Activated CD4-positive, CD25-positive, alpha-beta regulatory T cell (primary cell): ENCODE data around the gene CACNG3.
"Not testable (repeated sequence)": the region's sequence is repeated elsewhere in the genome, so short reads cannot be mapped to it uniquely, and the experiment has no call there.

Source experiments
- DNase-seq, 4 experiments: peaks; one replicate each; lab custom pipeline; 2025; lab: John Stamatoyannopoulos, UW

Gene CACNG3

DNA sequence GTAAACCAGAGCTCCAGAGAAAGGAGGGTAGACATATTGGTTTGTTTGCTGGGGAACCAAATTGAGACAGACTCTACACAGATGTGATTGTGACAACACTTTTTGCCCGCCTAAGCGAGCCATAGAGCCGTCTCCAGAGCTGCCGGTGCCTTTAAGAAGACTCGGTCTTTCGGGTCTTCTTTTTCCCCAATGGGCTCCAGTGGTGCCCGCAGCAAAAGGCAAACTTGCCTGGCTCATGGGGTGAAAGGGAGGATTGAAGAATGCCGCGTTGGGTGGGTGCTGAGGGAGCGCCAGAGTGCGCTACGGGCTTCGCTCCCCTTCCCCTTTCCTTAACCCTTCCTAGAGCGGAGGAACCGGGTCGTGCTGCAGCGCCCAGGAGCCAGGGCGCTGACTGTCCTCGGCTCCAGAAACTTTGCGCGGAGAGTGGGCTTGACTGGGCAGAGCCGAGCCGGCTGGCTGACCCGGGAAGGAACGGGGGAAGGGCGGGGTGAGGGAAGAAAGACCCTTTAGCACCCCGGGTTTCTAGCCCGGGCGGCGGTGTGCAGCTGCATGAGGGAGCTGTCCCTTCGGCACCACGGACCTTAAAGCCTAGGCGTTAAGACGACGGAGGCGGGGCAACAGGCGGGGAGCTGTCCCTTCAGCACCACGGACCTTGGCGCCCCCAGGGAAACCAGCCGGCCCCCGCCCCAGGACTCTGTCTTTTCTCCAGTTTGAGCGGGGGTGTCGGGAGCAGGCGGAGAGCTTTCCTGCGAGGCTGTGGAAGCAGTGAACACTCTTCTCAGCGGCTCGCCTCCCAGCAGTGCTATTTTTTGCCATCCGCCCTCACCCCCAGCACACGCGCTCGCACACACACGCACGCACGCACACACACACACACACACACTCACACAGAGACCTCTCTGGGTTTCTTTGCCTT is at the start of gene CACNG3:
Gene CACNG3, plus strand, starts transcription at position 880 of the 916 bp plus-strand sequence. CDS start 420 bp downstream, outside the sequence.
- peak in 2 of 4 experiments; percentile 2 to 6 for DNase-seq

DNA sequence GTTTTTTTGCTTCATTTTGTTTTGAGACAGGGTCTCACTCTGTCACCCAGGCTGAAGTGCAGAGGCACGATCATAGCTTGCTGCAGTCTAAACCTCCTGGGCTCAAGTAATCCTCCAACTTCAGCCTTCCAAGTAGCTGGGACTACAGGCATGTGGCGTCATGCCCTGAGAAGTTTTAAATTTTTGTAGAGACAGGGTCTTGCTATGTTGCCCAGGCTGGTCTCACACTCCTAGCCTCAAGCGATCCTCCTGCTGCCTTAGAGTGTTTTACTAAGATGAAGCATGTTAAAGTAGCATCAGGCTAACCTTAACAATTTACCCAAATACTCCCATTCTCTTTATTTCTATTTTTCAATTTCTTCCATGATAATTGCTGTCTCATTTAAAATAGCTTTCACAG is 49.2 kb upstream of the CACNG3 start:
- no peak for DNase-seq

DNA sequence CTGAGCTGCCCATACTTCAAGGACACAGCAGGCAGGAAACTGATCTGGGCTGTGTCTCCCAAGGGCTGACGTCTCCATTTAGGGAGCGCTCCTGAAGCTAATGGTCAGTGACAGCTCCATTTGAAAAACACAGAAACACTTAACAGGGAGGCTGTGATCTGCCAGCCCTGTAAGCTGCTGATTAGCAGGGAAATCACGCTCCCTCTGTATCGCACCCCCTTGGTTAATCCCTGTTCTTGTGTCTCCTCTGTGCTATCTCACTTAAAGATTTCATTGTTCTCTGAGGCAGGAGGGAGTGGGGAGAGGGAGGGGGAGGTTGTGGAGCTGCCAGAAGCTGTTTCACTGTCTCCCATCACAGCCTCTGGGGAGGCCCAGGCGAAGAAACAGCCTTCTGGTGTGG is 47.4 kb upstream of the CACNG3 start:
- DNase-seq: no peak

DNA sequence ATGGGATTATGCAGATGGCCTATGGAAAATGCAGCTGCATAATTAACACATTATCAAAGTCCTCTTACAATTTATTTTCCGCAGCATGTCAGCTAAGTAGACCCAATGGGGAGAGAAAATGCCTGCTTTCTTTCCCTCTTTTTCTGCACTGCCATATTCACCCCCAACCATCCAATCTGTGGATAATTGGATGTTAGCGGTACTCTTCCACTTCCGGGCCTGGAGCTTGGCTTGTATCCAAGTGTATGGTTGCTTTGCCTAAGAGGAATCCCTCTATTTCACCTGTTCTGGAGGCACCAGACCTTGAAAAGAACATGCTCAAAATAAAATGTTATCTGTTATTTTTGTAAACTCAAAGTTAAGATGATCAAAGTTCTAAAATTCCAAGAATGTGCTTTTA is 41.1 kb upstream of the CACNG3 start:
- no peak for DNase-seq

DNA sequence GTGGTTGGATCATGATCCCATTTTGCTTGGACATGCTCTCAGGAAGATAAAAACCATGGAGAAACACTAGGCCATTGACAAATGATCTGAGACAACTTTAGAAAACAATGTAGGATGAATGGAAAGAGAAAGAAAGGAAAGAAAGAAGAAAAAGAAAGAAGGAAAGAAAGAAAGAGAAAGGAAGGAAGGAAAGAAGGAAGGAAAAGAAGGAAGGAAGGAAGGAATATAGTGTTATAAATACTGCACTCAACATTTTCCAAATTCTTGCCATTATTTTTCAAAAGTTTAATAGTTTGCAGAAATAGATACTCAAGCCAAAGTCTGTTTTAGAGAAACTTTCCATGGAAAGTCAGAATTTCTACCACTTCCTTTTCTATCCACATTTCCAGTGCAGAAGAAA is 39.2 kb upstream of the CACNG3 start:
- DNase-seq: no peak

DNA sequence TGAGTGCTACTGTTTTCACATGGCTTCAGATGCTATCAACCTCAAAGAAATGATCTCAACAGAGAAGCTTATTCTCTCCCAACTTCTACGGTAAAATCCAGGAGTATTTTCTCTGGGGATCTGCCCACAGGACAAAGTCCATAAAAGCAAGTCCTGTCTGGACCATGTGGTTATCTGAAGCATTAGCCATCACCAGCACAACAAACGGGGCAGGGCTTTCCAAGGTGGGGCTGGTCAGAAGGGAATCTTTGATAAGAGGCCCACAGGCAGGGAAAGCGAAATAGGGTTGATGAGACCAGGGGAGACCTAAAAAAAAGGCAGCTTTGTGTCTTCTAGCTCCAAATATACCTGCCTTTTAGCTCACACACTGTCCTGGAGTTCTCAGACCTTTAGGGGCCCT is 38.7 kb upstream of the CACNG3 start:
- DNase-seq: no peak

DNA sequence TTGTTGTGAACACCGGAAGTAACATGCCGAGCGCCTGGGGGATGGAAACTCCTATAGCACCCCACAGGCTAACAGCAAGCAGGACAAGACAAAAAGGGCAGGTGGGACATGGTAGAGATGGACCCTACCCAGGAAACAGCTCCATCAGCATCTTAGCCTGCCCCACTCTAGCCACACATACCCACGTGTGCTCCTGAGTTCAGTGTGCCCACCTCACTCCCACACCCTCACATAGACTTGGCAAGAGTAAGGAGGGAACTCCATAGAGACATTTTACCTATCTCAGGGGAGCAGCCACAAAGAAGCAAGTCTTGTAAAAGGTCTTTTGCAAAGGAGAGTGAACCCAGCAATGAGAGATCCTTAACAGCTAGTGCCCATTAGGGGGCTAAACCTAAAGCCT is 37.8 kb upstream of the CACNG3 start:
- no peak for DNase-seq

DNA sequence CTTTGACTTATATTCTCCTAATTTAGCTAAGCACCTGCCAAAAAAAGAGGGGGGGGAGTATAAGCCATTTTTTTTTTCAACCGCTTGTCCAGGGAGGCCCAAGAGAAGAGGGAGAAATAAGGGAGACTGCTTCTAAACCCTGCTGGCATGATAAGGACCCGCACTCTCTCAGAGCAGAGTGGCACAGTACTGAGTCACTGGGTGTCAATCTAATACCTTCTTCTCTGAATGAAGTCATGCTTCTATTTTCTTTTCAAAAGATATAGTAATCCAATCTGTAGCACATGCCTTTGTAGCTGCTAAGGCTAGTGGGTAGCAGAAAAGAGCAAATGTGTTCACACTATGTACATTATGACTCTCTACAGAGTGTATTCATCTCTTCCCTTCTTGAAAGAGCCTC is 34.9 kb upstream of the CACNG3 start:
- no peak for DNase-seq

DNA sequence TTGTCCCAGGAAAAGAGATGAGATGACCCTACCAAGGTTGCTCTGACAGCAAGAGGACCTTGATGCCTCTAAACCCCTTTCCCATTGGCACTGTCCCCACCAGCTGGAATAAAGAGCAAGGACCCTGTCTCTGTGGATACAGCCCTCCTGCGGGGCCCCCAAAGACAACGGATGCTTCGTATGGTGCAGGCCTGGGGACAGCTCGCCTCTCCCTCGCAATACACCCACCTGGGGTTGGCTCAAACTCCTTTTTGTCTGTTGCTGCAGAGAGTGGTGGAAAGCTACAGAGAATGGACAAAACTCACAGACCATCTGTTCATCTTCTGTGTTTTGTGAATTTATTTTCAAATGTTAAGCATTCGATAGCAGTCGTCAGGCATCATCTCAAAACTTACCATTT is 27.6 kb upstream of the CACNG3 start:
- no peak for DNase-seq

DNA sequence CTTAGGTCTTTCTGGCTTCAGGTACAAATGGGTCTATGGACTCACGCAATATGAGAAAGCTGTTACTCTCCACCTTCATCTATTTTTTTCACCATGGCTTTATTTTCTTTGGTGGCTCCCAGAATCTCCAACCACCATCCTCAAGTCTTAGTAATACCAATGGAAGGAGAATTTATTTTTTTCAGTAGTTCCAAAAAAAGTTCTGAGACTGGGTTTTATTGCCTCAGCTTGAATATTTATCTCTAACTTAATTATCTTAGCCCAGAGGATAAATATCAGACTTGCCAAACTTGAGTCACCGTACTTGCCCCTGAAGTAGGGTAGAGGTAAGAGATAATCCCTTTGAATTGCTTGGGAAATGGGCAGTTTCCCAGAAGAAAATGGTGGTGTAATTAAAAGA is 23.2 kb upstream of the CACNG3 start:
- DNase-seq: no peak

DNA sequence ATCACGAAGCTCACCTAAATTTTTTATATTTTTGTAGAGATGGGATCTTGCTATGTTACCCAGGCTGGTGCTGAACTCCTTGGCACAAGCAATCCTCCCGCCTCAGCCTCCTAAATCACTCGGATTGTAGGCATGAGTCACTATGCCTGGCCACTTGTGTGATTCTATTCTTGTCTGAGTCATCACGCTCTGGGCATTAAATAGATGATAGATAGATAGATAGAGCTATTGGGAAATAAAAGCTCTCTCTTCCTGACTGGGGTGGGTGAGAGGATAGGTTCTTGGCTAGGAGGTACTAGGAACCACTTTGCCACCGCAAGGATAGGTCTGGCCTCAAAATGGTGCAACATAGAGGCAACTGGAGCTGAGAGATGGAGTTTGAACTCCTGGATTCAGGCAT is 21.4 kb upstream of the CACNG3 start:
- no peak for DNase-seq

DNA sequence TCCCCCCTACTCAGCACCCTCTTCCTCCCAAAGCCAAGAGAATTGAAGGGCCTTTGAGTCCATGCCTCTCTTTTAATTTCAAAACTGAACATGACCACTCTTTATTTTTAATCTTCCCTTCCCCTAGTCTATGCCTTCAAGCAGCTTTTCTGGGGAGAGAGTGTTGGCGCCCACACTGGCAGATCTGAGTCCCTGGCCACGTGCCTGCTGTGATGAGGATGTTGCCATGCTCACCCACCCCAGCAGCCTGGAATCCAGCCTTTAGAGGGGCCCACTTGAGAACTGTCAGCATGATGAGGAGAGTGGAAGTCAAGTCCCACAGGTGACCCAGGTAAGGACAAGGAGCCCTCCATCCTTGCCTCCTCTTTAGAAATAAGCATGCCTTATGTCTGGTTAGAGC is 20.3 kb upstream of the CACNG3 start:
- no peak for DNase-seq

DNA sequence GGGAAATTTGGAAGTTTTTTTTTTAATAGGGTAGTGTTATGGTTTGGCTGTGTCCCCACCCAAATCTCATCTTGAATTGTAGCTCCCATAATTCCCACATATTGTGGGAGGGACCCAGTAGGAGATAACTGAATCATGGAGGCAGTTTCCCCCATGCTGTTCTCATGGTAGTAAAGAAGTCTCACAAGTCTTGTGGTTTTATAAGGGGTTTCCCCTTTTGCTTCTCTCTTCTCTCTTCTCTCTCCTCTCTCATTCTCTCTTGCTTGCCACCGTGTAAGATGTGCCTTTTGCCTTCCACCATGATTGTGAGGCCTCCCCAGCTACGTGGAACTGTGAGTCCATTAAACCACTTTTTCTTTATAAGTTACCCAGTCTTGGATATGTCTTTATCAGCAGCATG is 17.3 kb upstream of the CACNG3 start:
- DNase-seq: not testable (repeated sequence)

DNA sequence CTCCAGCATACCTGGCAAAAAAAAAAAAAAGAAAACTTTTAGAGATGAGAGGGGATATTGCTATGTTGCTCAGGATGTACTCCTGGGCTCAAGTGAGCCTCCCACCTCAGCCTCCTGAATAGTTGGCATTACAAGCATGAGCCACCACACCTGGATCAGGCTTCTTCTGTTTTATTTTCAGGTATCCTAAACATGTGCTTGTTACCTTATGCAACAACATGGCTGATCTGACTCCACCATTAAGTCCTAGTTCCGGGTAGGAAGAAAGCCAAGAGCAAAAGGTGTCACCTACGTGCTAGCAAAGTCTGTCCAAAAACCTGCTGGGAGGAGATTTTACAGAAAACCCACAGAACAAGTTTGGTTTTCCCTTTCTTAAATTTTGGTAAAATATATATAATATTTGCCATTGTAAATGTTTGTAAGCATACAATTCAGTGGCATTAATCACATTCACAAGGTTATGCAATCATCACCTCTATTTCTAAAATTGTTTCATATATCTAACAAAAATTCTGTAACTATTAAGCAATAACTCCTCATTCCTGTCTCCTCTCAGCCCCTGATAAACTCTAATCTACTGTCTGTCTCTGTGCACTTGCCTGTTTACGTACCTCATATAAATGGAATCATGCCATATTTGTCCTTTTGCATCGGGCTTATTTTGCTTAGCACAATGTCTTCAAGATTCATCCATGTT is 9.1 kb upstream of the CACNG3 start:
- DNase-seq: no peak

DNA sequence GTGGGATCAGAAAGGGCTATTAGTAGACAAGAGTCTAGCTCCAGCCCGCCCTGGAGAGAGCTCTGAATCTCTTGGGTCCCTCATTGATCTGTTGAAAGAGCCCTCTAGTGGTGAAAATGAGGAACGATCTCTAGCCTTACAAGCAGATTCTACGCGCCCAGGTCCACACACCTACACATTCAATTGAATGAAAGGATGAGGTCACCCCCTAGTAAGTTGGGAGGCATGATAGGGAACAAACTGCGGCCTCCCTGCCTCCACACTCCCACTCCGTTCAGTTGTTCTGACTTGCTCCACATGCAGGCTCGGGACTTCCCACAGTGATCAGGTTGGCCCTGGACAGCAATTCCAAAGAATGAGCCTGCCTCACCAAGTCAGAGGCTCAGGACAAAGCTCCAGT is 2.9 kb upstream of the CACNG3 start:
- DNase-seq: no peak

DNA sequence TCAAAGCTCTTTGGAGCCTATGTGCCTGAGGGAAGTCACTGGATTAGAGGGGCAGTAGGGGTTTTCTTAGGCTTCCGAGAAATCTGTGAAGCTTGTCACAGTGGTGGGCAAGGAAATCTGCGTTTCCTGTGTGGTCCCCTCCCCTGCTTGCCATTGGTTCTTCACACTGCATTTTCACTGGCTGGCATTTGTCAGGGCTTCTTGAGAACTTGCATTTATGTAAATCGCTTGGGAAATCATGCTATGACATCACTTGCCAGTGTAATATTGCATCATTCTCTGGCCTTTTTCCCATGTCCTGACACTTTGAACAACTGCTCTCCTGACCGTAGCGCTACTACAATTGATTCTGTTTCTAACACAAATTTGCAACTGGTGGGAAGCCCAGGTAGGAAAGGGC is 1.8 kb downstream of the CACNG3 start:
- DNase-seq: no peak

DNA sequence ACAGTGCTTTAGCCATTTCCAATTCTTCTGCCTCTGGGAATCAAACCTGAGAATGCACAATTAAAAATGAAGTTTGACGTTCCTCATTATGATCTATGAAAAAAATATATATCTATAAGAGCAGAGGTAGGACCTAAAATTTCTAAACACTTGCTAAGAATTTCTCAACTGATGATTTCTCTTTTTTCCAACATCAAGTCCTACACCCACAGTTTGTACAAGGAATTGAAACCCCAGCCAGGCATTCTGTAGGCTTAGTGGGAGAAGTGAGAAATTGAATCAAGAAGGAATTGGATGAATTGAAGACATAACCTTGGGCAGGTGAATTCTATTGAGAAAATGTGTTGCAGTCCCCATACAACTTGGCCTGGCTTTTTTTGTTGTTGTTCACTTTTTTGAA is 2.7 kb downstream of the CACNG3 start:
- no peak for DNase-seq

DNA sequence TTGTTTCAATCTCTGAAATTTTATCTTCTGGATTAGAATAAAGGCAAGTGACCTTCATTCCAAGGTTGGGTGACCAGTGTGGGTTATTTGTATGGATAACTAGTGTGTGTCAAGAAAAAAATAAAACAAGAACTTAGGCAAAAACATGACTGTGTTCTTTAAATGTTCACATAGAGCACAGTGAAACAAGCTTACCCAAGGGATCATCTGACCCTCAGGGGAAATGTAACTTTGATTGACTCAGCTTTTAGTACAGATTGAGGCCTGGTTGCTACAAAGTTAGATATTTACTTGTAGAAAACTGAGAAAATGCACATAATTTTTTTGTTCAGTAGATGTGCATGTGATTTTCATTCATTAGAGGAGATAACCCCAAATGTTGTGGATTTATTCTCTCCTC is 6.7 kb downstream of the CACNG3 start:
- no peak for DNase-seq

DNA sequence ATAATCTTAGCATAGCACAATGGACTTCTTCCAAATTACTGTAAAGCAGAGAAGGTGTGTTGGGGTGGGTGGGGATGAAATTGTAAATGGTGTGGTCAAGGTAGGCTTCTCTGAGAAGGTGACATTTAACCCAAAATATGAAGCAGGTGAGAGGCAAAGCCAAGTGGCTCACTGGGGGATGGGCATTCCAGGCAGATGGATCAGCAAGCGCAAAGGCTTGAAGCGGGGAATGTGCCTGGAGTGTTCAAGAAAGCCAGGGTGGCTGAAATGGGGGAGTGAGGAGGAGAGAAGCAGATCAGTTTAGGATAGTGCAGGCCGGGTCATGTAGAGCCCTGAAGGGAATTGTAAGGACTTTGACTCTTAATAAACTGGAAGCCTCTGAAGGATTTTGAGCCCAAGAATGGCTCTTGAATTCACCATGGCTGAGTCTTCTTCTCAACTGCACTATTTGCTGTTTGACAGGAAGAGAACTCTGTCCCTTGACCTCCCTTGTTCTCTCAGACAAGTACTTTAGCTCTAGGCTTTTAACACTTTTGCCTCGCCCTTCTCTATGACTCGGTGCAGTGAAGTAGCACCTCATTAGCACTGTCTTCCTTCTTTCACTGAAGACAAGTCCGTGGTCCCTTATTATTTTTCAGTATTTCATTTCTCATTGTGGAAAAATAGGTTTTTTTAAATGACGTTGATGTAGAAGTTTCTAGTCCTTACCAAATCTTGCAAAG is 14.7 kb downstream of the CACNG3 start:
- no peak for DNase-seq

DNA sequence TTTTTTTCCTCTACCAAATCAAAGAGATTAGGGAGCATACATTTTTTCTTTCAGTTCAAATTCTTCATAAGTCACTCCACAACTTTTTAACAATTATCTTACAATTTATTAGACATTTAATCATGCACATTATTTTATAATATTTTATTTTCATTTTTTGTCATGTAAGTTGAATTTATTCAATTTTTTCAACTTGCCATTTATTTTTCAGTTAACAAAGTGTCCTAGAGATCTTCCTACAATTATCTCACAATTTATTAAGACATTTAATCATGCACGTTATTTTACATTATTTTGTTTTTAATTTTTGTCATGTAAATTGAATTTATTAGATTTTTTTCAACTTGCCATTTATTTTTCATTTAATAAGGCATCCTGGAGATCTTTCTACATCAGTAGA is 16.2 kb downstream of the CACNG3 start:
- no peak for DNase-seq

DNA sequence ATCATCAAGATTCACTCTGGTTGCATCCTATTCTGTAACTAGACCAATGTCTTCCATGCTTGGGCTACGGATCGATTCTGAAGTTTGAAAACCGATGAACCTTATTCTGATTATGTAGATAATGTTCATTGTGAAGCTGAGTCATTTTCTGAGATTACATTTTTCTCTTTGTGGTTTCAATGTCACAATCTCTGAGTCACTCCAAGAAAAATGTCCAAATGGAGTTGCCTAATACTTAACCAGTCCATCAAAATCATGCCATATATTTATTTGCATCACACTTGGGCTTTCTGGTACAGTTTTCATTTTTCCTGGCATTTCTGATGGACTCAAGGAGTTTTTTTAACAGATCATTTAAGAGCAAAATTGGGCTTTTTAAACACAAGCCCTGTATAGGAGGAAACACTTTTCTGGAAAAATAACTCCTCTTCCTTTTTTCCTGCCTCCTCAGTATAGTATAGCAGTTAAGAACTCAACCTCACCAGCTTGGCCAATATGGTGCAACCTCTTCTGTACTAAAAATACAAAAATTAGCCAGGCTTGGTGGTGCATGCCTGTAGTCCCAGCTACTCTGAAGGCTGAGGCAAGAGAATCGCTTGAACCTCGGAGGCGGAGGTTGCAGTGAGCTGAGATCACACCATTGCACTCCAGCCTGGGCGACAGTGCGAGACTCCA is 17.5 kb downstream of the CACNG3 start:
- no peak for DNase-seq

DNA sequence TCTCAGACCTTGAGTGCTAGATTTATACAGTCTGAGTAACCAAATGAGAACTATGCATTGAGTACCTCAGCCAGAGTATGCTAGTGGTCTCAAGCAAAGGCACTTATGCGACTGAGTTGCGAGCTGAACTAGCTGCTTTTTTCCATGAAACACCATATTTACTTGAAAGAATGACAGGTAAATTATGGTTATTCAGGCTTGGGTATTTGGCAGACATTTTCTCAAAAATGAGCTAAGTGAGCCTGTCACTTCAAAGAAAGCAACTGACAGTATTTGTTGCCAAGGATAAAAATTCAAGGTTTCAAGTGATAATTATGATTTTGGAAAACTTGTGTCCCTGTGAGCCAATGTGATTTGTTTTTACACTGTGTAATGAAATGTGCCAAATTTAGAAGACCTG is 19.3 kb downstream of the CACNG3 start:
- no peak for DNase-seq
